ENCODE measurements around the gene FASTK.

GRCh38 chr7:151056283-151056665 is 24.3 kb downstream of the FASTK start:
- no peak for TF ChIP-seq CTCF (IDR thresholded peaks at IDR 0.05)
- no peak for TF ChIP-seq POLR2A (IDR thresholded peaks at IDR 0.05)

Data from testis (tissue), 2 donors.